Measurements from ENCODE around the gene FEZF1. TPM values are rescaled to one million over a fixed set of nuclear protein-coding genes. Genes with fewer than 3 reads are reported as not detected.

FEZF1 gene
- total RNA-seq, 4 donors from 2014 or later = not detected

DNA sequence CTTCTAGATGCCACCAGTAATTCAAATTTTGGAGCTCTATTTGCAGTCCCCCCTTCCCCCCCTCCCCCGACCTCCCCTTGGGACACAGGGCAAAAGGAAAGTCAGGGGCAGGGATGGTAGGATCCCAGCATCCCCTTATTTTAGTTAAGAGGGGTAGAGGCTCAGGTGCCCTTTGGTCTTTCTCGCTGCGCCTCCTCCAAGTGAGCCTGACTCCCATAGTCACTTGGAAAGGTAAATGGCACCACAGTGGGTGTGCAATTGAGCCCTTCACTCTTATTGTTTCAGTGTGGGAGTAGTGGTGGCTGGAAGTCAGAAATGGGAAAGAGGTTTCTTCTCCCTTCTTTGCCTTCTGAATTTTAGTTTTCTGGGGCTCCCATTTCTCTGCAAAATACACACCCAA lies 8.2 kb upstream of the FEZF1 start:
- TF ChIP-seq, protein P1, sequence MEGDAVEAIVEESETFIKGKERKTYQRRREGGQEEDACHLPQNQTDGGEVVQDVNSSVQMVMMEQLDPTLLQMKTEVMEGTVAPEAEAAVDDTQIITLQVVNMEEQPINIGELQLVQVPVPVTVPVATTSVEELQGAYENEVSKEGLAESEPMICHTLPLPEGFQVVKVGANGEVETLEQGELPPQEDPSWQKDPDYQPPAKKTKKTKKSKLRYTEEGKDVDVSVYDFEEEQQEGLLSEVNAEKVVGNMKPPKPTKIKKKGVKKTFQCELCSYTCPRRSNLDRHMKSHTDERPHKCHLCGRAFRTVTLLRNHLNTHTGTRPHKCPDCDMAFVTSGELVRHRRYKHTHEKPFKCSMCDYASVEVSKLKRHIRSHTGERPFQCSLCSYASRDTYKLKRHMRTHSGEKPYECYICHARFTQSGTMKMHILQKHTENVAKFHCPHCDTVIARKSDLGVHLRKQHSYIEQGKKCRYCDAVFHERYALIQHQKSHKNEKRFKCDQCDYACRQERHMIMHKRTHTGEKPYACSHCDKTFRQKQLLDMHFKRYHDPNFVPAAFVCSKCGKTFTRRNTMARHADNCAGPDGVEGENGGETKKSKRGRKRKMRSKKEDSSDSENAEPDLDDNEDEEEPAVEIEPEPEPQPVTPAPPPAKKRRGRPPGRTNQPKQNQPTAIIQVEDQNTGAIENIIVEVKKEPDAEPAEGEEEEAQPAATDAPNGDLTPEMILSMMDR (IDR thresholded peaks at IDR 0.05; ENCODE audit: low read depth) = no peak

GRCh38 chr7:122311734-122312450 lies 7.3 kb upstream of the FEZF1 start:
- TF ChIP-seq, protein P1 (IDR thresholded peaks at IDR 0.05; ENCODE audit: low read depth) = no peak

DNA sequence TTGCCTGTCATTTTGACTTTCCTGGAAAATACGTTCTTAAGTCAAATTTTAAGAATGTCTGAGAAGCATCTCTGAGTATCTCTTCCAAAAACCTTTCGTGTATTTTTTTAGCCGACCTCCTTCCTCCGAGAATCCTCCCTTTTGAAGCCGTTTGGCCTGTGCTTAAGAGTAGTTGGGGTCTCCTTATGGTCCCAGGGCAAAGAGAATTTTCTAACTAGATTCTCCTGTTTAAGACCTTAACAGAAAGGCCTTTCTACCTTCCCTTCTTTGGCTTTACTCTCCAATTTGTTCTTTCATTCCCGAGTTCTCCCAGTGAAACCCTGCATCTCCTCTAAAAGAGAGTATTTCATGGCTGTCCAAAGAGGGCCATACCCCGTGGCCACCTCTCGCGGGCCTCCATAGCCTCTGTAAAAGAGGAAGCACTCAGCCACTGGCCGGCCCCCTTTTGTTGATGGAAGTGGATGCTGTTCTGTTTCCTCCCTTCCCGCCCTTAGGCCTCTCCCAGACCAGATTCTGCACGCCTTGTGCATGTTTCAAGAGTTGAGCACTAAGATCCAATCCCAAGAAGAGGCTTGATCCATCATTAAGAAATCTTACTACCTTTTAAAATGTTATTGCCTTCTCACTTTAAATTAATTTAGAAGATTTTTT lies 6.6 kb upstream of the FEZF1 start:
- TF ChIP-seq, protein P1 (IDR thresholded peaks at IDR 0.05; ENCODE audit: low read depth) = no peak

DNA sequence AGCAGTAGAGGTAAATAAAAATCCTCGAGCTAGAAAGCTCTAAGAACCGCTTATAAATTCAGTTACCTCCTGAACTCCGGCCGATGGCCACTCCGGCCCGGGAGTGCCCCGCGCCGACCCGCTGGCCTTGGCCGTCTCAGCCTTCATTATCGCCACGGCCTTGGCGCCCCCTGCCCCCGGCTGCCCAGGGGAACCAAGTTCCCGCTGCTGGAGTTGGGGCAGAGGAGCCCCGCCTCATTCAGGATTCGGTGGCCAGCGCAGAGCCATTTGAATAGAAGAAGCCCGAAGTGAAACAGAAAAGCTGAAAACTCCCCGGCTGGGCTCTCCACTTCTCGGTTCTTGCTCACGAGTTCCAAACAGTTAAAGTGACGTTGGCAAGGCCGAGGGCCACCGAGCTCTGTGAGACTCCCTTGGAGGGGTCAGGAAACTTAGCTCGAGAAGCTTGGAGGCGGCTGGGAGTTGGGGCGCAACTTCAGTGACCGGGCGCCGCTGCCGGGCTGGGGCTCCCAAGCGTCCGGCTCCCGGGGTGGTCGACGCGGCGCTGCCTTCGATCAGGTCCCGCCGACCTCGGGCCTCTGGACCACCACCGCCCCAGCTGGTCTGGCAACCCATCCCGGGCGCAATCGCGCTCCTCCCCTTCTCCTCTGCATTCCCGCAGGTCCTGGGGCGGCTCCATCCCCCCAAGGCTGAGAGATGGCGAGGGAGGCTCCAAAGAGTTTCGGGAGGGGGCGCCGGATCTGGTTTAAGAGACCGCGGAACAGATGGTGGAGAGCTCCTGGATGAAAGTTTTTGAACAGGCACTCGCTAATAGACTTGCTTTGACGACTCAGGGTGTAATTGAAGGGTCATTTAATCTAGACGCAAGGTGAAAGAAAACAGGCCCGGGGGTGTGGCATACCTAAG lies 5.8 kb upstream of the FEZF1 start:
- TF ChIP-seq, protein P1 (IDR thresholded peaks at IDR 0.05; ENCODE audit: low read depth) = no peak

DNA sequence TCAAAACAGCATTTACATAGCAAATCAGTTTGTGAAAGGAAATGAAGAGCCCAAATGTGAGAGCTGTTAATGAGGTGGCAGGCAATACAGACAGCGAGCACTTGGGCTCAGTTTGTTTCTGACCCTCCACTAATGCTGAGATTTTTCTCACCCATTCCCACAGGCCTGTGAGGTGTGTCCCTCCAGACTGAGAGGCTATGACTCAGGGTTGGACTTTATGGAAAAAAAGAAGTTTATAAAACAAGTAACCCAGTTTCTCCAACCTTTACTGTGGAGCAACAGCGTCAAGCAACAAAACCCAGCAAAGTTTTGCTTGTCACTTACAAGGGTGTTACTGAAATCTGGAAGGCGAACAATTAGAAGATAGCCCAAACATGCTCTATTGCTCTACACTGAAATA lies 4.9 kb upstream of the FEZF1 start:
- TF ChIP-seq, protein P1 (IDR thresholded peaks at IDR 0.05; ENCODE audit: low read depth) = no peak

DNA sequence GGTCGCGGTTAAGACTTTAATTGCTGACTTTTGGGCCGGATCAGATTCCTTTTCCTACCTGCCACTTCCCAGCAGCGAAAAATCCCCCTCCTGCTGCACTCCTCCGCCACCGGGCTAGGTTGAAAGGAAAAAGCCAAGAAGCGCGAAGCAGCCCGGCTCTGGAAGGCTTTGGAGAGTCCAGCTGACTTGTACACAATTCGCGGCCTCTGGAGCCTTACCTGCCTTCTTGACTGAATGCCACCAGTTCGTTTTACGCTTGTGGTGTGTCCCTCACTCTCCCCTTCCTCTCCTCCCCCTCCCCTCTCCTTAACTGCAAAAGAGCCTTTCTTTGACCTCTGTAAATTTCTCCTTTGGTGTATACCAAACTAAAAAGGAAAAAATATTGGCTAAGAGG lies 2.7 kb upstream of the FEZF1 start:
- TF ChIP-seq, protein P1 (IDR thresholded peaks at IDR 0.05; ENCODE audit: low read depth) = no peak

All from subcutaneous adipose tissue (tissue), 4 donors.